Measurements from ENCODE around the gene CAV2.
"Not testable (repeated sequence)": the region's sequence is repeated elsewhere in the genome, so short reads cannot be mapped to it uniquely, and the experiment has no call there.

- TF ChIP-seq CTCF (IDR thresholded peaks at IDR 0.05); ZFX (IDR thresholded peaks at IDR 0.05; ENCODE audit: borderline replicate concordance): not testable (repeated sequence)
Measured at GRCh38 chr7:116484389-116484788, 15.1 kb upstream of the CAV2 start.
